ENCODE data around the gene PHYHIPL. TPM values are rescaled to one million over a fixed set of nuclear protein-coding genes. Genes with fewer than 3 reads are reported as not detected.

The PHYHIPL gene
- total and polyA plus RNA-seq, 2 of the 4 experiments (the other 2 are of a cell fraction), result not detected

DNA sequence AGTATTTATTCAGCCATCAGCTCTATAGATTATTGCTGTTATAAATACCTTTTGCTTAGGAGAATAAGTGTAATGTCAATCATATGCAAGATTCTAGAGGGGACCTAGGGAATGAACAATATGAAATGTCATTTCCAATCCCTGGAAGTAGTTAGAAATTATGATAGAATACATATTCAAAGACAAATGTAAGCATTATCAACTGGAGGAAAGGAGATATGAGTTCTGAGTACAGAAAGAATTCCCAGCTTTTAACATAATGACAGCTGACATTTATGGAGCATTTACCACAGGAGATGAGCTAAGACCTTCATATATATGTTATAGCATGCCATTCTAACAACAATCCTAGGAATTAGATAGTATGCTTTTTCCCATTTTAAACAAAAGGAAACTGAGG, 99.7 kb downstream of the PHYHIPL start:
- no peak overlapping the region for H3K4me2 ChIP-seq (ENCODE audit: low read depth, low read length)
- no peak overlapping the region for H4K8ac ChIP-seq (ENCODE audit: low read depth in 2 of 2, low read length in 2 of 2)
- ChIA-PET CTCF (interaction anchor here (1.2 kb wide), 1 partner anchor 19 kb away, joined by 3 read pairs; no protein-coding TSS in a partner anchor), POLR2A (ENCODE audit: unreplicated experiment) (no interaction called here)
- no peak overlapping the region for H3K56ac ChIP-seq (ENCODE audit: extremely low read depth, insufficient read depth, low read length)
- no peak overlapping the region for H4K5ac ChIP-seq (ENCODE audit: low read depth, low read length)
- H2BK15ac ChIP-seq (ENCODE audit: low read depth, low read length), result no peak overlapping the region
- no peaks in the 10 kb centered on the region for H3K36me3 ChIP-seq (ENCODE audit: control insufficient read depth, insufficient read depth, low read length)
- no peak overlapping the region for H4K91ac ChIP-seq (ENCODE audit: insufficient read depth, low read depth, low read length)
- H3K27me3 ChIP-seq (ENCODE audit: control insufficient read depth, insufficient read depth, low read length), result no peaks in the 10 kb centered on the region
- H2AFZ ChIP-seq (replicated peaks; ENCODE audit: low read length, poor library complexity), result no peak overlapping the region
- intact Hi-C loops (cut with micrococcal nuclease) (no loop called here), in situ Hi-C loops (cut with MboI; ENCODE audit: low sequenced_read_pairs) (no loop called here), dilution Hi-C loops (cut with HindIII; ENCODE audit: low sequenced_read_pairs, unreplicated experiment) (no loop called here)
- TF ChIP-seq MAFK (IDR thresholded peaks at IDR 0.05; ENCODE audit: low read depth, low read length) (no peak), SMC3 (IDR thresholded peaks at IDR 0.05; ENCODE audit: low read depth, low read length) (no peak)
- no peak for ATAC-seq (ENCODE audit: low read depth)
- no peaks in the 10 kb centered on the region for H3K4me1 ChIP-seq (ENCODE audit: control insufficient read depth, insufficient read depth, low read length)
- no peak overlapping the region for H3K9ac ChIP-seq (ENCODE audit: low read depth, low read length)
- no peaks in the 10 kb centered on the region for H3K9me1 ChIP-seq (ENCODE audit: insufficient read depth, low read length)
- H3K4ac ChIP-seq (ENCODE audit: low read depth, low read length), result no peak overlapping the region
- H2BK120ac ChIP-seq (ENCODE audit: low read depth, low read length), result no peak overlapping the region
- H2AK9ac ChIP-seq (replicated peaks; ENCODE audit: low read depth, low read length, poor library complexity), result no peak overlapping the region
- no TSS peak for BruUV-seq (replicated peaks)
- no peaks in the 10 kb centered on the region for H3K79me1 ChIP-seq (ENCODE audit: low read depth in 1 of 2, low read length in 2 of 2)
- no peak overlapping the region for H3K18ac ChIP-seq (ENCODE audit: low read depth, low read length)
- no peaks in the 10 kb centered on the region for H4K20me1 ChIP-seq (ENCODE audit: insufficient read depth, low read length)
- no peak overlapping the region for H2BK5ac ChIP-seq (ENCODE audit: low read depth, low read length, poor library complexity, severe bottlenecking)
- H3K14ac ChIP-seq (replicated peaks; ENCODE audit: low read depth, low read length), result no peak overlapping the region
- no peak overlapping the region for H2AK5ac ChIP-seq (ENCODE audit: low read depth, low read length)
- DNase-seq, result no peak
- H3K27ac ChIP-seq (ENCODE audit: insufficient read depth, low read length), result no peak overlapping the region
- H2BK20ac ChIP-seq (ENCODE audit: low read depth, low read length), result no peak overlapping the region
- no peak overlapping the region for H3K23ac ChIP-seq (ENCODE audit: low read depth, low read length)
- no peaks in the 10 kb centered on the region for H3K9me3 ChIP-seq (ENCODE audit: control insufficient read depth, insufficient read depth, low read length)
- H3K4me3 ChIP-seq (ENCODE audit: insufficient read depth, low read depth, low read length), result no peak overlapping the region
